GM12892 (cell line): ENCODE results near the gene PDE4B.

ENCODE experiments used
- POLR2A ChIP-seq: IDR thresholded peaks from 2 replicates; pipeline ENCODE4 v1.6.1; 2011; ENCODE audit warnings: low read depth, low read length, control low read depth
- POLR2AphosphoS5 ChIP-seq: IDR thresholded peaks from 2 replicates; pipeline ENCODE4 v1.6.1; 2011; ENCODE audit warnings: low read depth, low read length, control low read depth

DNA sequence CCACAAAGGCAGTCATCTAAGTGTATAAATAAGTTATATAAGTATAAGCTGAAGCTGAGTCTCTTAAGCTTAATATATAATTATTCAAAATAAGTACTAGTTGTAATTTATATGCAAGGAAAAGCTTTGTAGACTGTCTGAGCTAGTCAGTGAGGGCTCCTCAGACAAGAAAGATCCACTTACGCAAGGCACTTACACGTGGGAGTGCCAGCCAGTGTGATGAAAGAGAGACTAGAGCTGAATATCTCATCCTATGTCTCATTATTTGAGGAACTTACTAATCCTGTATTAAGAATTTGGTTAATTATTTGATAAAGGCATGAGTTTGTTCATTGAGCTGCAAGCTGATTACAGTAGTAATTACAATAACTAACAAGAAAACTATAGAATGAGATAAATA, 146.9 kb downstream of the PDE4B start:
- TF ChIP-seq POLR2AphosphoS5 (no peak), POLR2A (no peak)
